T-helper 1 cell treated with Interleukin-12 subunit alpha and Interleukin-12 subunit beta and Interleukin-4 antibody, amounts not matched to agents 30 μg/mL and 1 μg/mL, for 36 hours (primary cell): ENCODE measurements around the gene KNDC1.

ENCODE experiments used
- H3K27ac Mint-ChIP-seq: one replicate; pipeline ENCODE4 v1.8.0; 2021; ENCODE audit warnings: mild to moderate bottlenecking, mixed read lengths
- H3K27me3 Mint-ChIP-seq: one replicate; pipeline ENCODE4 v1.8.0; 2021; ENCODE audit warnings: low read depth, mixed read lengths
- H3K36me3 Mint-ChIP-seq: one replicate; pipeline ENCODE4 v1.8.0; 2021; ENCODE audit warnings: low read depth, mixed read lengths
- H3K4me1 Mint-ChIP-seq: one replicate; pipeline ENCODE4 v1.8.0; 2021; ENCODE audit warnings: low read depth, mixed read lengths
- H3K4me3 Mint-ChIP-seq: one replicate; pipeline ENCODE4 v1.8.0; 2021; ENCODE audit warnings: mild to moderate bottlenecking, moderate library complexity, mixed read lengths
- H3K9me3 Mint-ChIP-seq: one replicate; pipeline ENCODE4 v1.8.0; 2021; ENCODE audit warnings: mixed read lengths

The KNDC1 gene

GRCh38 chr10:133180192-133180964, 20.4 kb downstream of the KNDC1 start:
- peaks cover 24% of the 10 kb centered on the region for H3K9me3 Mint-ChIP-seq
- H3K27me3 Mint-ChIP-seq: no peaks in the 10 kb centered on the region
- no peak overlapping the region for H3K4me3 Mint-ChIP-seq
- peaks cover 5% of the 10 kb centered on the region for H3K36me3 Mint-ChIP-seq
- no peaks in the 10 kb centered on the region for H3K4me1 Mint-ChIP-seq
- H3K27ac Mint-ChIP-seq: no peak overlapping the region

DNA sequence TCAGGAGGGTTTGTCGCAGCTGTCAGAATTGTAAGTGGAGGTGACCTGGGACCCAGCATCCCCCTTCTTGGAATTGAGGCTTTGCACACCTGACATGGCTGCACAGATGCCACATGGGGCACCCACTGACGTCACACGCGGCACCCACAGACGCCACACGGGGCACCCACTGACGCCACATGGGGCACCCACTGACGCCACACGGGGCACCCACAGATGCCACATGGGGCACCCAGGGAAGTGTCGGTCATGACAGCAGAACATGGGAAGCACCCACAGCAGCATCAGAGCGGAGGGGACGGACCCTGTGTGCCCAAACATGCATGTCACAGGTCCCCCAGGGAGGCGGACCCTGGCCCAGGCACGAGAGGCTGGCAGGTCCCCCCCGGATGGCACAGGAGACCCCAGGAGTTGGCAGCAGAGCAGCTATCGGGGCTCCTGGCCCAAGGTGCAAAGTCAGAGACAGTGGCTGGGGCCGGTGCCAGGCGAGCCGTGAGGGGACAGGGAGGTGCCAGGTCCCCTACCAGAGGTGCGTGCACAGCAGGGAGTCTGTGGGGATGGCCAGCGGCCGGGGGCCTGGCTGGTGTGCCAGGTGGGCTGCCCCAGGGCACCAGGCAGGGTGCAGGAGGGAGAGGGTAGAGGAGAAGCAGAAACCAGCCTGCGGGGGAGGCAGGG, 21.1 kb downstream of the KNDC1 start:
- no peaks in the 10 kb centered on the region for H3K27me3 Mint-ChIP-seq
- H3K4me1 Mint-ChIP-seq: no peaks in the 10 kb centered on the region
- peaks cover 5% of the 10 kb centered on the region for H3K36me3 Mint-ChIP-seq
- H3K9me3 Mint-ChIP-seq: peaks cover 24% of the 10 kb centered on the region
- no peak overlapping the region for H3K4me3 Mint-ChIP-seq
- H3K27ac Mint-ChIP-seq: no peak overlapping the region

DNA sequence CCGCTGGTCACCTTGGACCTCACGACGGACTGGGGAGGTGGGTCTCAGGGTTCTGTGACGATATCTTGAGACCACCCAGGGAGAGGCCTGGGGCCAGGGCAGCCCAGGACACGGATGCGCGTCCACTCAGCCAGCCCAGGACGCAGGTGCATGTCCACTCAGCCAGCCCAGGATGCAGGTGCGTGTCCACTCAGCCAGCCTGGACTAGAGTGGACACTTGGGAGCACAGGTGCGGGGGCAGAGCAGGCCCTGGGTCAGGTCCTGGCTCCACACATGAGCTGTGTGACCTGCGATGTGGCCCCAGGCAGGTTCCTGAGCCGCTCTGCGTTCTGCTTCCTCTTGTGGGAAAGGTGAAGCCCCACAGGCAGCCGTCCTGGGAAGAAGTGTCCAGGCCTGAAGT, 22.2 kb downstream of the KNDC1 start:
- peaks cover 3% of the 10 kb centered on the region for H3K36me3 Mint-ChIP-seq
- peaks cover 17% of the 10 kb centered on the region for H3K9me3 Mint-ChIP-seq
- H3K27ac Mint-ChIP-seq: no peak overlapping the region
- no peak overlapping the region for H3K4me3 Mint-ChIP-seq
- no peaks in the 10 kb centered on the region for H3K4me1 Mint-ChIP-seq
- no peaks in the 10 kb centered on the region for H3K27me3 Mint-ChIP-seq

- Mint-ChIP-seq H3K4me3 (no peak overlapping the region), H3K27me3 (no peaks in the 10 kb centered on the region), H3K36me3 (no peaks in the 10 kb centered on the region), H3K4me1 (no peaks in the 10 kb centered on the region), H3K9me3 (peaks cover 9% of the 10 kb centered on the region), H3K27ac (no peak overlapping the region)
Observed at GRCh38 chr10:133182791-133183645, 23.0 kb downstream of the KNDC1 start.

DNA sequence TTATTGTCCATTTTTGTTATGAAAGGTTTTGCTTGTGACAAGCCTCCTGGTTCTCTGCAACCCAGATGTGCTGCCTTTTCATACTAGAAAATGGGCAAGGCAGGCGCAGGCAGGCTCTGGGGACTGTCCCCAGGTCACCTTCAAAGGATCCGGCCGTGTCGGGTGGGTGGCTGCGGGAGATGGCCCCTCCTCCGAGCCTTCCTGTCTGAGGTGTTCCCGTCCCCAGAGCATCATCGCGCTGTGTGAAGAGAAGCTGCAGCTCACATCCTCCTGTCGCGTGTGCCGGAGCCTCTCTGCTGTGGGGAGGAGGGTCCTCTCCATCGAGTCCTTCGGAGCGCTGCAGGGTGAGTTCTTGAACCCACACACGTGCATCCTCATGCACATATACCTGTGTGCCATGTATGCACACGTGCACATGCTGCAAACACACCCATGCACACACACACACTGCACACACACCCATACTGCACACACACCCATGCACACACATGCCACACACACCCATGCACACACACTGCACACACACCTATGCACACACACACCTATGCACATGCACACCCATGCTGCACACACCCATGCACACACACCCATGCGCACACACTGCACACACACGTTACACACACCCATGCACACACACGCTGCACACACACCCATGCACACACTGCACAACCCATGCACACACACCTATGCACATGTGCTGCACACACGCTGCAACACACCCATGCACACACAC, 23.8 kb downstream of the KNDC1 start:
- Mint-ChIP-seq H3K4me3 (no peak overlapping the region), H3K9me3 (peaks cover 6% of the 10 kb centered on the region), H3K36me3 (no peaks in the 10 kb centered on the region), H3K27me3 (no peaks in the 10 kb centered on the region), H3K27ac (no peak overlapping the region), H3K4me1 (no peaks in the 10 kb centered on the region)

DNA sequence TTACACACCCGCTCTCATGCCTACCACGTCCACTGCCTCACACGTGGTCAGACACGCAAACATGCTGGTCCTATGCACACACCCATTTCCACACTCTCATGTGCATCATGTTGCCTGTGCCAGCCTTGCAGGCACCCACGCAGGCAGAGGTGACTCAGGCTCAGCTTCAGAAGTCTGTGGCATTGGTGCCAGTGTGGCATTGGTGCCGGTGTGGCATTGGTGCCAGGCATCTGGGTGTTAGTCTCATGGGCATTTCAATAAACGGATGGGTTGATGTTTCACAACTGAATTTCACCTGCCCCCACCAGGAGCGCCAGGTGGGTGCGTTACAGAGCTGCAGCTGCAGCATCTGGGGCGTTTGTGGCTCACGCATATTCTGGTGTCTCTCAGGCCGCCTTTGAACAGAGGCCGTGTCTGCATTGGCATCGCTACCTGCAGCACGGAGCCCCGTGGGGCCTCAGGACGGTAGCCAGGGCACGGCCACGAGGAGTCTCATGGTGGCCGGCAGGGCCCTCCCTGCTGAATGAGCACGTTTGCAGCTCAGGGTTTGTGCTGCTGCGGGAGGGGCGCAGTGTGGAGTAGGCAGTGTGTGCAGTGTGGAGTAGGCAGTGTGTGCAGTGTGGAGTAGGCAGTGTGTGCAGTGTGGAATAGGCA, 24.7 kb downstream of the KNDC1 start:
- H3K4me3 Mint-ChIP-seq: no peak overlapping the region
- H3K36me3 Mint-ChIP-seq: no peaks in the 10 kb centered on the region
- no peaks in the 10 kb centered on the region for H3K27me3 Mint-ChIP-seq
- no peaks in the 10 kb centered on the region for H3K4me1 Mint-ChIP-seq
- H3K9me3 Mint-ChIP-seq: peaks cover 6% of the 10 kb centered on the region
- H3K27ac Mint-ChIP-seq: no peak overlapping the region

GRCh38 chr10:133185421-133185820, 25.4 kb downstream of the KNDC1 start:
- Mint-ChIP-seq H3K36me3 (no peaks in the 10 kb centered on the region), H3K27ac (no peak overlapping the region), H3K27me3 (no peaks in the 10 kb centered on the region), H3K4me3 (no peak overlapping the region), H3K9me3 (peaks cover 6% of the 10 kb centered on the region), H3K4me1 (no peaks in the 10 kb centered on the region)

- no peak overlapping the region for H3K4me3 Mint-ChIP-seq
- no peaks in the 10 kb centered on the region for H3K36me3 Mint-ChIP-seq
- peaks cover 6% of the 10 kb centered on the region for H3K9me3 Mint-ChIP-seq
- H3K27me3 Mint-ChIP-seq: no peaks in the 10 kb centered on the region
- H3K4me1 Mint-ChIP-seq: no peaks in the 10 kb centered on the region
- no peak overlapping the region for H3K27ac Mint-ChIP-seq
Observed at GRCh38 chr10:133185916-133186315, 25.9 kb downstream of the KNDC1 start.

GRCh38 chr10:133186416-133187090, 26.5 kb downstream of the KNDC1 start:
- Mint-ChIP-seq H3K9me3 (peaks cover 6% of the 10 kb centered on the region), H3K27me3 (no peaks in the 10 kb centered on the region), H3K36me3 (no peaks in the 10 kb centered on the region), H3K4me3 (no peak overlapping the region), H3K27ac (no peak overlapping the region), H3K4me1 (no peaks in the 10 kb centered on the region)

DNA sequence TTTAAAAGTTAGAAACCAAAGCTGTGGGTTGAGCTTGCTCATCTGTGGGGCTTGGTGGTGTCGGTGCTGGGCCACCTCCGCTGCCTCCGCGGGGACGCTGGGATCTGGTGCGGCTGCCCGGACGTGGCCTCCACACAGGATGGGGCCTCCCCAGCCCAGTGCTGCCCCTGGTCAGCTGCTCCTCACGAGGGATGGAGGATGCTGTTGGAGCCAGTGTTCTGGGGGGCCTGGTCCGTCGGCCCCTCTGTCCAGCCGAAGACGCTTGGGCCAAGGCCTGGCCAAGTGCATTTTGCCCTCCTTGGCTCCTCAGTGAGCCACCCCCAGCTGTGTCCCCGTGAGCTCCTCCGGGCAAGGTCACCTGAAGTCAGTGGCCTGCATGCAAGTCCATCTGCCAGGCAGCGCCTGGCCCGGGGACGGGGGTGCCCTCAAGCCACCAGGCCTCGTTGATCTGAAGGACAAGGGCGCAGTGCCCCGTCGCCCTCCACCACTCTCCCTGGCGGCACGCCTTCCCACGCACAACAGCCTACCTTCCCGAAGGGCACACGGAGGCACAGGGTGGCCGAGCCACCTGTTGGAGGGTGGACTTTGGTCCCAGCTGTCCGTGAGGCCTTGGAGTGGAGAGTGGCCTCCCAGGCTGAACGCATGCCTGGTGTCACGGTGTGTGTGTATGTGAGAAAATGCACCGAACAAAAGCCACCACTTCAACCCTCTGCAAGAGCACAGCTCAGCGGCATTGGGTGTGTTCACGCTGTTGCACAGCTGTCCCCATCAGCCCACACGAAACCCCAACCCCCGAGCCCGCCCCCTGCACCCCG, 27.3 kb downstream of the KNDC1 start:
- Mint-ChIP-seq H3K27ac (no peak overlapping the region), H3K27me3 (no peaks in the 10 kb centered on the region), H3K36me3 (no peaks in the 10 kb centered on the region), H3K9me3 (peaks cover 6% of the 10 kb centered on the region), H3K4me1 (no peaks in the 10 kb centered on the region), H3K4me3 (no peak overlapping the region)

DNA sequence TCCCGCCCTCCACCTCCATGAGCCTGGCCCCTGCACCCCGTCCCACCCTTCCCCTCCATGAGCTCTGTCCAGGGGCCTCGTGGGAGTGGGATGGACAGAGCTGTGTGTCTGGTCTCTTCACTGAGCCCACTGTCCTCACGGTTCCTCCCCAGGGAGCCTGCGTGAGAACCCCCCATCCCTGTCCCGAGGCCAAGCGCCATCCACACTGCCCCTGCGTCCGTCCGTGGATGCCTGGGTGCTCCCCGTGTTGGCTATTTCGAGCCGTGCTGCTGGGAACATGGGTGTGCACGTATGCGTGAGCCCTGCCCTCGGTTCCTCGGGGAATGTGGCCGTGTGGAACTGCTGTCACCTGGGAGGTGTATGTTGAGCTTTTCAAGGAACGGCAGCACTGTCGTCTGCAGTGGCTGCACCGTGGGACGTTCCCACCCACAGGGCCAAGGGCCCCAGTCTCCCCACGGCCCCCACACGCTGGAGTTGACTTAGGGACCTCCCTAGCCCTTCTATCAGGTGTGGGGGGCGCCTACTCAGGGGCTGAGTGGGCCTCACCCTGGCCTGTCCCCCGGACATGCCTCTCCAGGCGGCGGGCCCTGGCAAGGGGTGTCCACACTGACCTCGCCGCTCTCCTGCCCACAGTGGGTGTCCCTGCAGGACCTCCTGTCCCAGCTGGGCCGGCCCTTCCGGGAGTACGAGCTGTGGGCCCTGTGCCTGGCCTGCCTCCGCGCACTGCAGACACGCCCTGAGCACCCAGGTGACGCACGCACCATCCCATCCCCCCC, 28.1 kb downstream of the KNDC1 start:
- no peaks in the 10 kb centered on the region for H3K4me1 Mint-ChIP-seq
- H3K27ac Mint-ChIP-seq: no peak overlapping the region
- no peaks in the 10 kb centered on the region for H3K36me3 Mint-ChIP-seq
- H3K27me3 Mint-ChIP-seq: no peaks in the 10 kb centered on the region
- no peak overlapping the region for H3K4me3 Mint-ChIP-seq
- H3K9me3 Mint-ChIP-seq: peaks cover 6% of the 10 kb centered on the region

DNA sequence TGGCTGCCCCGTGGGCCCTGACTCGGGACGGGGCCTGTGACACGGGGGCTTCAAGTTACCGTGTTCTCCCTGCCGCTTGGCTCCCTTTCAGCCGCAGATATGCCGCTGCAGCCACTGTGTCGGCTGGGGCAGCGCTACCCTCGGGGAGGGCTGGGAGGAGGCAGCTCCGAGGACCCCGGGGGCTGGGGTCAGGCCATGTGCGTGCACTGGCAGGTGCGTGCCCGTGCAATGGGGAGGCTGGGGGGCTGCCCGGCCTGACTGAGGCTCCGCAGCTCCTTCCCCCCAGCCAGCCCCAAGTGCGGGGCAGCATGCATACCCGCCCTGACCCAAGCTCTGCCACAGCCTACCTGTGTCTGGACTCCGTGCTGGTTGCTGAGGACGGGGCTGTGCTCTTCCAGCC, 29.2 kb downstream of the KNDC1 start:
- H3K9me3 Mint-ChIP-seq: peaks cover 2% of the 10 kb centered on the region
- no peaks in the 10 kb centered on the region for H3K4me1 Mint-ChIP-seq
- no peak overlapping the region for H3K27ac Mint-ChIP-seq
- H3K27me3 Mint-ChIP-seq: no peaks in the 10 kb centered on the region
- no peaks in the 10 kb centered on the region for H3K36me3 Mint-ChIP-seq
- no peak overlapping the region for H3K4me3 Mint-ChIP-seq
